Mucosa of descending colon (tissue), 3 donors: ENCODE results near the gene ZNF365. TPM values are rescaled to one million over a fixed set of nuclear protein-coding genes. Genes with fewer than 3 reads are reported as not detected.
"Not testable (repeated sequence)": the region's sequence is repeated elsewhere in the genome, so short reads cannot be mapped to it uniquely, and the experiment has no call there.

Experiments used
- ATAC-seq: fragments of 200-7000 bp; cut with Tn5 transposase; one replicate; pipeline ENCODE4 v1.9.1; 2020; ENCODE audit warnings: mild to moderate bottlenecking, moderate library complexity
- DNase-seq, 3 donors: peaks; one replicate each; pipeline ENCODE4 v3.0.0-alpha.2; 2020
- H3K36me3 ChIP-seq: fragments of 200-600 bp; one replicate; pipeline ENCODE4 v1.8.0; 2021; ENCODE audit warnings: low read depth, mild to moderate bottlenecking
- H3K4me1 ChIP-seq: fragments of 200-600 bp; one replicate; pipeline ENCODE4 v1.8.0; 2021; ENCODE audit warnings: low read depth, mild to moderate bottlenecking
- H3K4me3 ChIP-seq: fragments of 200-600 bp; one replicate; pipeline ENCODE4 v1.8.0; 2021; ENCODE audit warnings: mild to moderate bottlenecking
- H3K9me3 ChIP-seq: fragments of 200-600 bp; one replicate; pipeline ENCODE4 v1.8.0; 2021; ENCODE audit warnings: mild to moderate bottlenecking
- CTCF ChIP-seq: fragments of 200-600 bp; IDR thresholded peaks from one replicate; pipeline ENCODE4 v1.8.0; 2022; ENCODE audit warnings: antibody characterized with exemption, mild to moderate bottlenecking
- intact Hi-C, 2 donors: fragments of 100-400 bp; cut with DNase I in 1 of 2; cut with micrococcal nuclease in 1 of 2; formaldehyde crosslinking; loops; one replicate each; pipeline versions ENCODE4 v1.11.0 to v1.11.1; 2022; cut with DNase I, micrococcal nuclease
- total RNA-seq, 3 donors: library from RNA; stranded (reverse); fragmentation: NEBNext Ultra II Directional in 2 of 3; extraction: Animal tissue kit (Norgen Biotek cat#: 25700) in 2 of 3; gene quantifications; one replicate each; pipeline versions ENCODE4 v1.2.1 to v1.2.4, GENCODE V29; 2021 to 2023
- donor health status: DM: no; HTN: no; CAD: no; lungs with moderate emphysema.
- donor health status: DM: no; HTN: no; CAD: no.
- donor health status: DM: no; HTN: yes; CAD: no.

Gene ZNF365
- total RNA-seq, 3 donors from 2014 or later = 0.29 to 0.38 TPM; not detected in 1

- Histone ChIP-seq H3K9me3 (no peaks in the 10 kb centered on the region), H3K4me3 (no peak overlapping the region), H3K36me3 (no peaks in the 10 kb centered on the region), H3K4me1 (no peaks in the 10 kb centered on the region)
- ATAC-seq (no peak), DNase-seq (no peak)
- intact Hi-C loops = no loop called here
- no peak for TF ChIP-seq CTCF
Observed at GRCh38 chr10:62394556-62395018, 20.4 kb downstream of the ZNF365 start.

- Histone ChIP-seq H3K4me3 (no peak overlapping the region), H3K4me1 (no peaks in the 10 kb centered on the region), H3K9me3 (no peaks in the 10 kb centered on the region), H3K36me3 (no peaks in the 10 kb centered on the region)
- ATAC-seq (no peak), DNase-seq (no peak)
- no peak for TF ChIP-seq CTCF
- intact Hi-C loops = no loop called here
Observed at GRCh38 chr10:62395892-62396291, 21.7 kb downstream of the ZNF365 start.

- H3K9me3 ChIP-seq = no peaks in the 10 kb centered on the region
- no peaks in the 10 kb centered on the region for H3K36me3 ChIP-seq
- H3K4me3 ChIP-seq = no peak overlapping the region
- no peak for TF ChIP-seq CTCF
- no peaks in the 10 kb centered on the region for H3K4me1 ChIP-seq
- intact Hi-C loops = no loop called here
- DNase-seq (no peak), ATAC-seq (no peak)
Observed at GRCh38 chr10:62396864-62397263, 22.7 kb downstream of the ZNF365 start.

- no peak for TF ChIP-seq CTCF
- intact Hi-C loops = no loop called here
- no peak for ATAC-seq
Observed at GRCh38 chr10:62399211-62399610, 25.0 kb downstream of the ZNF365 start.

GRCh38 chr10:62402508-62402907 is 28.3 kb downstream of the ZNF365 start:
- no peaks in the 10 kb centered on the region for H3K4me1 ChIP-seq
- H3K36me3 ChIP-seq = no peaks in the 10 kb centered on the region
- ATAC-seq (no peak), DNase-seq (no peak)
- intact Hi-C loops = no loop called here
- no peak overlapping the region for H3K4me3 ChIP-seq
- no peak for TF ChIP-seq CTCF
- peaks cover 5% of the 10 kb centered on the region for H3K9me3 ChIP-seq

More at GRCh38 chr10:62399211-62399610, 25.0 kb downstream of the ZNF365 start:
- H3K9me3 ChIP-seq = no peaks in the 10 kb centered on the region
- no peak overlapping the region for H3K4me3 ChIP-seq
- no peaks in the 10 kb centered on the region for H3K4me1 ChIP-seq
- DNase-seq = no peak
- H3K36me3 ChIP-seq = no peaks in the 10 kb centered on the region

- H3K4me3 ChIP-seq, intact Hi-C loops, DNase-seq, H3K4me1 ChIP-seq, ATAC-seq, H3K36me3 ChIP-seq: not testable (repeated sequence)
- H3K9me3 ChIP-seq = peaks cover 11% of the 10 kb centered on the region
Observed at GRCh38 chr10:62410528-62410927, 36.4 kb downstream of the ZNF365 start.

GRCh38 chr10:62410934-62411333 is 36.8 kb downstream of the ZNF365 start:
- H3K4me3 ChIP-seq, H3K4me1 ChIP-seq, intact Hi-C loops, ATAC-seq, DNase-seq, H3K36me3 ChIP-seq: not testable (repeated sequence)
- H3K9me3 ChIP-seq = peaks cover 11% of the 10 kb centered on the region
